ENCODE measurements around the gene TADA2A.

Gene TADA2A

DNA sequence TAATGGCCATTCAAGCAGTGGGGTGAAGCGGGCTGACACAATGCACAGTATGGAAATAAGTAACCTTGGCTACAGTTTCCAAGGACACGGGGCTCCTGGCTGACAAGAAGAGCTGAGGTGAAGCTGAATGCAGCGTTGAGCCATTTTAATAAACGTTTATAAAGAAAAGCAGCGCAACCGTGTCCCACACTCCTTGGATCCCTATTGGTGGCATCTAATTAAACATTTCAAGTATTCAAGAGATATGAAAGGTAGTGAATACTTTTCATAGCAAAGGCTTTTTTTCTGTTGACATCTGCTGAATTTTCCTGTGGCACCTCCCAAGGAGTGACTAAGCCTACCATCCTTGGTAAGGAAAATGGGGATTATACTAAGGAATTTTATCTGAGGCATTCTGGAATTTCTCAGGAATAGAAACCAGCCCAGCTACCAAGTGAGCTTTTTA is 109.5 kb downstream of the TADA2A start:
- TF ChIP-seq, protein P1, sequence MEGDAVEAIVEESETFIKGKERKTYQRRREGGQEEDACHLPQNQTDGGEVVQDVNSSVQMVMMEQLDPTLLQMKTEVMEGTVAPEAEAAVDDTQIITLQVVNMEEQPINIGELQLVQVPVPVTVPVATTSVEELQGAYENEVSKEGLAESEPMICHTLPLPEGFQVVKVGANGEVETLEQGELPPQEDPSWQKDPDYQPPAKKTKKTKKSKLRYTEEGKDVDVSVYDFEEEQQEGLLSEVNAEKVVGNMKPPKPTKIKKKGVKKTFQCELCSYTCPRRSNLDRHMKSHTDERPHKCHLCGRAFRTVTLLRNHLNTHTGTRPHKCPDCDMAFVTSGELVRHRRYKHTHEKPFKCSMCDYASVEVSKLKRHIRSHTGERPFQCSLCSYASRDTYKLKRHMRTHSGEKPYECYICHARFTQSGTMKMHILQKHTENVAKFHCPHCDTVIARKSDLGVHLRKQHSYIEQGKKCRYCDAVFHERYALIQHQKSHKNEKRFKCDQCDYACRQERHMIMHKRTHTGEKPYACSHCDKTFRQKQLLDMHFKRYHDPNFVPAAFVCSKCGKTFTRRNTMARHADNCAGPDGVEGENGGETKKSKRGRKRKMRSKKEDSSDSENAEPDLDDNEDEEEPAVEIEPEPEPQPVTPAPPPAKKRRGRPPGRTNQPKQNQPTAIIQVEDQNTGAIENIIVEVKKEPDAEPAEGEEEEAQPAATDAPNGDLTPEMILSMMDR (conservative IDR thresholded peaks at IDR 0.05; ENCODE audit: low read depth), result no peak
- DNase-seq (ENCODE audit: low spot score), result peak; percentile 27
- POLR2A ChIA-PET (ENCODE audit: low non-redundant PET), result no interaction called here
- peak overlapping the region; percentile 72 for H3K27ac ChIP-seq
- CTCF ChIA-PET, result interaction anchor here (1.8 kb wide), 1 partner anchor 143 kb away, joined by 5 read pairs; no protein-coding TSS in a partner anchor

GRCh38 chr17:37517881-37518280 is 111.2 kb downstream of the TADA2A start:
- DNase-seq (ENCODE audit: low spot score), result no peak
- H3K27ac ChIP-seq, result no peak overlapping the region
- POLR2A ChIA-PET (ENCODE audit: low non-redundant PET), result no interaction called here
- TF ChIP-seq, protein P1 (conservative IDR thresholded peaks at IDR 0.05; ENCODE audit: low read depth), result no peak
- CTCF ChIA-PET, result interaction anchor here (0.6 to 2.6 kb wide), 4 partner anchors 10 to 145 kb away, joined by 3 to 14 read pairs (median 4); no protein-coding TSS in a partner anchor

GRCh38 chr17:37518826-37519225 is 112.1 kb downstream of the TADA2A start:
- no peak overlapping the region for H3K27ac ChIP-seq
- CTCF ChIA-PET, result interaction anchor here (0.9 to 2.6 kb wide), 3 partner anchors 9 to 141 kb away, joined by 3 to 14 read pairs (median 5); no protein-coding TSS in a partner anchor

DNA sequence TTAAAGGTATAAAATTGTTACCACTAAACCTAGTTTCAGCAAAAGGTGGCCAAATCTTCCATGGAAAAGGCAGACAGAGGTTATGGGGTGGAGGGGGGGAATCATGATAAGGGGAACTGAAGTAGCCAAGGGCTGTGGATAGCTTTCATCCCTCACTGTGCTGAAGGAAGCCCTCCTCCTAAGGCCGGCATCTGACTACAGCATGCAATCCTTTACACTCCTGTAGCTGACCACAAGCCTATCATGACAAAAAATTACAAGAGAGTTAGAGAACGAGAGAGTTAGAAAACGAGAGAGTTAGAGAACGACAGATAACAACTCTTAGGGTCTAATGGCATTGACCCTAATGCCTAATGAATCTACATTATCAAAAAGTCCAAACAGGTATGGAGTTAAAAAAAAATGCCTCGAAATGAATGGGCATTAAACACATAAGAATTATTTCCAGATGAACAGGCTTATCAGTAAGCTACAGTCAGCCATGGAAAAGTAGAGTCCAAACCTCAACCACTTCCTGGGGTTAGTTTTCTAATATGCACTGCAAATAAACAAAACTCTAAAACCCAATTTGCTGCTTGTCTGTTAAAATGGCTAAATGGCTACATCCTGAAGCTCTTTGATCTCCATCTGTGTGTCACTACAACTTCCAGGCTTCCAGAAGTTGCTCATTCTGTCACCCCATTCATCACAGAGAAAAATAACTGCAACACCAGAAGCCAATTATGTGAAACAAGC is 112.7 kb downstream of the TADA2A start:
- POLR2A ChIA-PET (ENCODE audit: low non-redundant PET), result interaction anchor here (0.5 kb wide), 1 partner anchor 17 kb away, joined by 4 read pairs; no protein-coding TSS in a partner anchor
- H3K27ac ChIP-seq, result no peak overlapping the region
- CTCF ChIA-PET, result interaction anchor here (0.6 to 2.6 kb wide), 5 partner anchors 8 to 1860 kb away, joined by 3 to 14 read pairs (median 4); no protein-coding TSS in a partner anchor
- TF ChIP-seq, protein P1 (conservative IDR thresholded peaks at IDR 0.05; ENCODE audit: low read depth), result no peak
- DNase-seq (ENCODE audit: low spot score), result no peak

More at GRCh38 chr17:37518826-37519225, 112.1 kb downstream of the TADA2A start:
- TF ChIP-seq, protein P1 (conservative IDR thresholded peaks at IDR 0.05; ENCODE audit: low read depth), result no peak
- no peak for DNase-seq (ENCODE audit: low spot score)
- POLR2A ChIA-PET (ENCODE audit: low non-redundant PET), result no interaction called here

- DNase-seq (ENCODE audit: low spot score), result no peak
- TF ChIP-seq, protein P1 (conservative IDR thresholded peaks at IDR 0.05; ENCODE audit: low read depth), result no peak
- H3K27ac ChIP-seq, result no peak overlapping the region
- POLR2A ChIA-PET (ENCODE audit: low non-redundant PET), result interaction anchor here (0.5 kb wide), 1 partner anchor 18 kb away, joined by 4 read pairs; no protein-coding TSS in a partner anchor
- CTCF ChIA-PET, result no interaction called here
Observed at GRCh38 chr17:37520174-37520573, 113.5 kb downstream of the TADA2A start.

- no peak overlapping the region for H3K27ac ChIP-seq
- ChIA-PET CTCF (no interaction called here), POLR2A (ENCODE audit: low non-redundant PET) (no interaction called here)
- DNase-seq (ENCODE audit: low spot score), result no peak
- TF ChIP-seq, protein P1 (conservative IDR thresholded peaks at IDR 0.05; ENCODE audit: low read depth), result no peak
Observed at GRCh38 chr17:37521821-37522220, 115.1 kb downstream of the TADA2A start.
